Stomach (tissue), 4 donors: ENCODE data around the gene MACC1.
A peak's percentile ranks its signal among the peaks of the same experiment; 100 is the strongest.

ENCODE experiments used
- CTCF ChIP-seq, 7 experiments: fragments of 450-650 bp in 4 of 7; fragments of 200-600 bp in 3 of 7; sonication (generic) in 3 of 7; IDR thresholded peaks; one replicate each; pipeline ENCODE4 v1.5.1; 2016 to 2019; ENCODE audit warnings: antibody characterized with exemption in 7 of 7, control low read depth in 2 of 7, mild to moderate bottlenecking in 1 of 7
- POLR2A ChIP-seq, 4 donors: fragments of 450-650 bp; IDR thresholded peaks; one replicate each; pipeline ENCODE4 v1.6.1; 2016; ENCODE audit warnings: antibody characterized with exemption in 4 of 4, control low read depth in 2 of 4, mild to moderate bottlenecking in 1 of 4, moderate library complexity in 1 of 4
- POLR2AphosphoS5 ChIP-seq, 3 donors: sonication (generic); formaldehyde crosslinking; IDR thresholded peaks; one replicate each; pipeline ENCODE4 v1.6.1; 2016; ENCODE audit warnings: antibody characterized with exemption in 3 of 3

DNA sequence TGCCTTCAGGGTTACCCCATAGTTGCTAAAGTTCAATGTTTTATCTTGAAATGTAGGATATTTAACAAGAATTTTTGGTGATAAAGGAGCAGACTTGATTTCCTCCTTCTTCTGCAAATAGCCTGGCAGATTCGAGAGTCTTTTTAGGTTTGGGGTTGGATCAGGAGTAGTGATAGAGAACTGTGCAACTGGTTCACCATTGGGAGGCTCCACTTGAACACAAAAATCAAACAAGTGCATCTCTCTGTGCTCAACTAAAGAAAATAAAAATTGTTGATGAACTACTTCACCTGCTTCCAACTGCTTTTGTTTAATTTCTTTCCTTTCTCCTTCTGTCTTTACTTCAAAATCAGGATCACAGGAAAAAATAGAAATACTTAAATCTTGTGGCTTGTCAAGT lies 58.5 kb downstream of the MACC1 start:
- TF ChIP-seq POLR2A (IDR thresholded peaks at IDR 0.05) (no peak), CTCF (IDR thresholded peaks at IDR 0.05) (peak in 3 of 7 experiments; percentile 11 to 28 (median 25)), POLR2AphosphoS5 (IDR thresholded peaks at IDR 0.05) (no peak)
